Activated CD8-positive, alpha-beta memory T cell treated with anti-CD3 and anti-CD28 coated beads, Interleukin-2, amount 50 U/mL, for 4 hours (primary cell): ENCODE measurements around the gene PIK3IP1.
A peak's percentile ranks its signal among the peaks of the same experiment; 100 is the strongest.

Experiments
- DNase-seq: peaks from one replicate; pipeline ENCODE4 v3.0.0-alpha.2; 2020

Gene PIK3IP1

GRCh38 chr22:31278151-31278621 is 14.1 kb downstream of the PIK3IP1 start:
- no peak for DNase-seq

- no peak for DNase-seq
These were observed 14.5 kb downstream of the PIK3IP1 start for GRCh38 chr22:31277741-31278140.

GRCh38 chr22:31276426-31277167 is 15.7 kb downstream of the PIK3IP1 start:
- DNase-seq: no peak

GRCh38 chr22:31275576-31275975 is 16.7 kb downstream of the PIK3IP1 start:
- DNase-seq: no peak

- no peak for DNase-seq
These were observed 17.3 kb downstream of the PIK3IP1 start for GRCh38 chr22:31275018-31275417.

- no peak for DNase-seq
These were observed 18.3 kb downstream of the PIK3IP1 start for GRCh38 chr22:31274017-31274416.

GRCh38 chr22:31272522-31273446 is 19.5 kb downstream of the PIK3IP1 start:
- peak; percentile 61 for DNase-seq

GRCh38 chr22:31271485-31271884 is 20.8 kb downstream of the PIK3IP1 start:
- no peak for DNase-seq

GRCh38 chr22:31271026-31271425 is 21.3 kb downstream of the PIK3IP1 start:
- DNase-seq: no peak

- DNase-seq: no peak
These were observed 22.3 kb downstream of the PIK3IP1 start for GRCh38 chr22:31269892-31270579.

- DNase-seq: no peak
These were observed 24.0 kb downstream of the PIK3IP1 start for GRCh38 chr22:31268281-31268680.

GRCh38 chr22:31263896-31264640 is 28.2 kb downstream of the PIK3IP1 start:
- no peak for DNase-seq

- no peak for DNase-seq
These were observed 29.8 kb downstream of the PIK3IP1 start for GRCh38 chr22:31262312-31263133.

- no peak for DNase-seq
These were observed 31.8 kb downstream of the PIK3IP1 start for GRCh38 chr22:31260474-31260856.

GRCh38 chr22:31259798-31260473 is 32.4 kb downstream of the PIK3IP1 start:
- no peak for DNase-seq

- DNase-seq: no peak
These were observed 38.3 kb downstream of the PIK3IP1 start for GRCh38 chr22:31253949-31254348.

- DNase-seq: no peak
These were observed 41.3 kb downstream of the PIK3IP1 start for GRCh38 chr22:31250740-31251600.

- no peak for DNase-seq
These were observed 43.0 kb downstream of the PIK3IP1 start for GRCh38 chr22:31248965-31249958.
